ENCODE data around the gene A2ML1. TPM values are rescaled to one million over a fixed set of nuclear protein-coding genes. Genes with fewer than 3 reads are reported as not detected.
"Not testable (repeated sequence)": the region's sequence is repeated elsewhere in the genome, so short reads cannot be mapped to it uniquely, and the experiment has no call there.

Gene A2ML1
- total and polyA plus RNA-seq, 4 donors, result 0.04 to 1.1 (median 0.06) TPM; not detected in 1

GRCh38 chr12:8849876-8850275, 27.5 kb downstream of the A2ML1 start:
- WGBS, 2 donors, result 41 to 65% methylated on average over 5 of the region's 5 CpGs

GRCh38 chr12:8852119-8852518, 29.7 kb downstream of the A2ML1 start:
- Histone ChIP-seq H3K4me1 (ENCODE audit: control insufficient read depth in 5 of 5, insufficient read depth in 5 of 5, low read length in 5 of 5) (no peaks in the 10 kb centered on the region), H3K27me3 (ENCODE audit: control insufficient read depth in 3 of 3, insufficient read depth in 3 of 3, low read length in 2 of 3) (no peaks in the 10 kb centered on the region), H3K36me3 (ENCODE audit: control insufficient read depth in 4 of 4, insufficient read depth in 4 of 4, low read length in 4 of 4) (no peaks in the 10 kb centered on the region), H3K9me3 (ENCODE audit: control insufficient read depth in 4 of 4, insufficient read depth in 3 of 4, low read length in 3 of 4) (no peaks in the 10 kb centered on the region), H3K4me3 (no peak overlapping the region), H3K9ac (ENCODE audit: insufficient read depth in 1 of 2, low read length in 2 of 2) (no peak overlapping the region), H3K27ac (ENCODE audit: low read depth in 1 of 2, low read length in 1 of 2) (no peak overlapping the region)
- peak in 1 of 3 donors; percentile 9 for DNase-seq
- ATAC-seq (ENCODE audit: insufficient read depth, low FRiP score), result no peak
- no peak for TF ChIP-seq CTCF (IDR thresholded peaks at IDR 0.05; ENCODE audit: control extremely low read depth, extremely low read depth)
- 53 to 68% methylated on average over 7 of the region's 7 CpGs for WGBS, 2 donors

More at GRCh38 chr12:8849876-8850275, 27.5 kb downstream of the A2ML1 start:
- no peaks in the 10 kb centered on the region for H3K27me3 ChIP-seq (ENCODE audit: control insufficient read depth in 3 of 3, insufficient read depth in 3 of 3, low read length in 2 of 3)
- no peak overlapping the region for H3K4me3 ChIP-seq
- no peak overlapping the region for H3K27ac ChIP-seq (ENCODE audit: low read depth in 1 of 2, low read length in 1 of 2)
- H3K36me3 ChIP-seq (ENCODE audit: control insufficient read depth in 4 of 4, insufficient read depth in 4 of 4, low read length in 4 of 4), result no peaks in the 10 kb centered on the region
- no peak for ATAC-seq (ENCODE audit: insufficient read depth, low FRiP score)
- no peak for TF ChIP-seq CTCF (IDR thresholded peaks at IDR 0.05; ENCODE audit: control extremely low read depth, extremely low read depth)
- no peaks in the 10 kb centered on the region for H3K4me1 ChIP-seq (ENCODE audit: control insufficient read depth in 5 of 5, insufficient read depth in 5 of 5, low read length in 5 of 5)
- no peak for DNase-seq
- H3K9ac ChIP-seq (ENCODE audit: insufficient read depth in 1 of 2, low read length in 2 of 2), result no peak overlapping the region
- no peaks in the 10 kb centered on the region for H3K9me3 ChIP-seq (ENCODE audit: control insufficient read depth in 4 of 4, insufficient read depth in 3 of 4, low read length in 3 of 4)

GRCh38 chr12:8855891-8856290, 33.5 kb downstream of the A2ML1 start:
- H3K36me3 ChIP-seq (ENCODE audit: control insufficient read depth in 4 of 4, insufficient read depth in 4 of 4, low read length in 4 of 4), result no peaks in the 10 kb centered on the region
- DNase-seq (no peak), ATAC-seq (ENCODE audit: insufficient read depth, low FRiP score) (no peak)
- TF ChIP-seq CTCF (IDR thresholded peaks at IDR 0.05; ENCODE audit: control extremely low read depth, extremely low read depth), result no peak
- no peaks in the 10 kb centered on the region for H3K27me3 ChIP-seq (ENCODE audit: control insufficient read depth in 3 of 3, insufficient read depth in 3 of 3, low read length in 2 of 3)
- H3K4me1 ChIP-seq (ENCODE audit: control insufficient read depth in 5 of 5, insufficient read depth in 5 of 5, low read length in 5 of 5), result no peaks in the 10 kb centered on the region
- no peaks in the 10 kb centered on the region for H3K9me3 ChIP-seq (ENCODE audit: control insufficient read depth in 4 of 4, insufficient read depth in 3 of 4, low read length in 3 of 4)
- no peak overlapping the region for H3K9ac ChIP-seq (ENCODE audit: insufficient read depth in 1 of 2, low read length in 2 of 2)
- 45 to 50% methylated on average over 2 of the region's 2 CpGs for WGBS, 2 donors
- H3K27ac ChIP-seq (ENCODE audit: low read depth in 1 of 2, low read length in 1 of 2), result no peak overlapping the region
- H3K4me3 ChIP-seq, result no peak overlapping the region

GRCh38 chr12:8859448-8859847, 37.0 kb downstream of the A2ML1 start:
- not testable (repeated sequence) for H3K4me1 ChIP-seq (ENCODE audit: control insufficient read depth in 5 of 5, insufficient read depth in 5 of 5, low read length in 5 of 5); H3K9ac ChIP-seq (ENCODE audit: insufficient read depth in 1 of 2, low read length in 2 of 2); H3K9me3 ChIP-seq (ENCODE audit: control insufficient read depth in 4 of 4, insufficient read depth in 3 of 4, low read length in 3 of 4); H3K27ac ChIP-seq (ENCODE audit: low read depth in 1 of 2, low read length in 1 of 2); ATAC-seq (ENCODE audit: insufficient read depth, low FRiP score); H3K27me3 ChIP-seq (ENCODE audit: control insufficient read depth in 3 of 3, insufficient read depth in 3 of 3, low read length in 2 of 3); DNase-seq; H3K4me3 ChIP-seq; H3K36me3 ChIP-seq (ENCODE audit: control insufficient read depth in 4 of 4, insufficient read depth in 4 of 4, low read length in 4 of 4)
- 93% methylated on average over 4 of the region's 4 CpGs for WGBS, 2 donors
